Stimulated activated CD8-positive, alpha-beta memory T cell treated with anti-CD3 and anti-CD28 coated beads, Interleukin-12 subunit alpha, Interleukin-12 subunit beta, amount 100 ng/mL, for 4 hours (primary cell): ENCODE measurements around the gene STEEP1.

Experiments used
- DNase-seq: peaks from one replicate; pipeline ENCODE4 v3.0.0-alpha.2; 2020; ENCODE audit warnings: low read depth

STEEP1 gene

GRCh38 chrX:119488749-119489148, 76.5 kb downstream of the STEEP1 start:
- DNase-seq, result no peak
